Gastrocnemius medialis (tissue), 4 donors: Measurements from ENCODE around the gene DMD. TPM values are rescaled to one million over a fixed set of nuclear protein-coding genes. Genes with fewer than 3 reads are reported as not detected.
A peak's percentile ranks its signal among the peaks of the same experiment; 100 is the strongest.

ENCODE experiments used
- ATAC-seq, 2 donors: fragments of 150-250 bp; one replicate each; pipeline ENCODE4 v1.9.1; 2016
- DNase-seq, 2 donors: peaks; one replicate each; pipeline ENCODE4 v3.0.0-alpha.2; 2019
- H3K27ac ChIP-seq, 4 donors: fragments of 200-600 bp; sonication (generic); 1 replicate in 1 of 4; 2 replicates in 3 of 4; pipeline ENCODE4 v1.5.1; 2016 to 2018; ENCODE audit warnings: mild to moderate bottlenecking in 2 of 4, moderate library complexity in 1 of 4
- H3K27me3 ChIP-seq, 3 donors: fragments of 200-600 bp; sonication (generic) in 2 of 3; 1 replicate in 1 of 3; 2 replicates in 2 of 3; pipeline versions ENCODE4 v1.5.1 to v1.6.0; 2016 to 2019; ENCODE audit warnings: mild to moderate bottlenecking in 1 of 3, moderate library complexity in 1 of 3
- H3K36me3 ChIP-seq, 2 donors: fragments of 200-600 bp; sonication (generic) in 1 of 2; one replicate each; pipeline ENCODE4 v1.5.1; 2017 to 2018
- H3K4me1 ChIP-seq, 2 donors: fragments of 200-600 bp; sonication (generic) in 1 of 2; one replicate each; pipeline ENCODE4 v1.5.1; 2016 to 2017; ENCODE audit warnings: mild to moderate bottlenecking in 2 of 2
- H3K4me3 ChIP-seq, 4 donors: fragments of 200-600 bp; sonication (generic) in 3 of 4; 1 replicate in 1 of 4; 2 replicates in 3 of 4; pipeline ENCODE4 v1.5.1; 2016 to 2019; ENCODE audit warnings: mild to moderate bottlenecking in 2 of 4
- H3K9me3 ChIP-seq, 3 donors: fragments of 200-600 bp; sonication (generic) in 2 of 3; 1 replicate in 1 of 3; 2 replicates in 2 of 3; pipeline ENCODE4 v1.5.1; 2016 to 2019
- POLR2A ChIP-seq, 2 donors: fragments of 450-650 bp; IDR thresholded peaks; one replicate each; pipeline ENCODE4 v1.6.1; 2017; ENCODE audit warnings: antibody characterized with exemption in 2 of 2, mild to moderate bottlenecking in 2 of 2, moderate library complexity in 2 of 2
- in situ Hi-C, 4 donors: fragments of 200-750 bp; cut with MboI; loops; one replicate each; pipeline versions ENCODE4 v1.15.0 to v1.8.0; 2017; ENCODE audit warnings: low sequenced_read_pairs in 4 of 4
- intact Hi-C: fragments of 100-400 bp; cut with DNase I; formaldehyde crosslinking; loops from one replicate; pipeline ENCODE4 v1.15.1; 2023; ENCODE audit warnings: low total_unique reads
- total RNA-seq, 4 donors: library from RNA; depleted of rRNA; stranded (reverse); fragments of >200 nt; gene quantifications; one replicate each; pipeline versions ENCODE4 v1.1.0 to v1.2.3, GENCODE V29; 2016
- TF ChIP-seq, protein P1 (sequence below), 5 experiments: fragments of 450-650 bp in 3 of 5; fragments of 200-600 bp in 2 of 5; sonication (generic) in 2 of 5; IDR thresholded peaks in 4 of 5; conservative IDR thresholded peaks in 1 of 5; 1 replicate in 4 of 5; 2 replicates in 1 of 5; pipeline ENCODE4 v1.5.1; 2016 to 2019; ENCODE audit warnings: antibody characterized with exemption in 5 of 5, mild to moderate bottlenecking in 3 of 5, moderate library complexity in 3 of 5

The DMD gene
- total RNA-seq, 4 donors from 2014 or later: 53.5 to 201 (median 98.9) TPM

DNA sequence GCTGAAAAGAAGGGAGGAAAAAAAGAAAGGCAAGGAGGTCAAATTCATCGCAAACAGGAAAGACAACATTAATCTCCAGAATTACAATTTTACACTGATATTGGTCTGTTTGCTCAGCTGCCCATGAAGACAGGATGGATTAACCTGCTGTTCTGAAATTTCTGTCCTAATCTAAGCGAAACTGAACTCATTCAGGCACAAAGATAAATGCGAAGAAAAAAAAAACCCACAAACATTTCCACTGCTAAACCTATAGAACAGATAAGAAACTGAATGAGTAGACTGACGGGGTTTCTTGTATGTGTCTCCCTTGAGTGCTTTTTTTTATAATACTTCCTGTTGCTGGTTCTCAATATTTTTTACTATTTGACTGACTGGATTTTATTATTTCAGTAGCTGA, 1887.7 kb downstream of the DMD start:
- DNase-seq (no peak), ATAC-seq (no peak)
- no peaks in the 10 kb centered on the region for H3K27me3 ChIP-seq
- TF ChIP-seq, protein P1, sequence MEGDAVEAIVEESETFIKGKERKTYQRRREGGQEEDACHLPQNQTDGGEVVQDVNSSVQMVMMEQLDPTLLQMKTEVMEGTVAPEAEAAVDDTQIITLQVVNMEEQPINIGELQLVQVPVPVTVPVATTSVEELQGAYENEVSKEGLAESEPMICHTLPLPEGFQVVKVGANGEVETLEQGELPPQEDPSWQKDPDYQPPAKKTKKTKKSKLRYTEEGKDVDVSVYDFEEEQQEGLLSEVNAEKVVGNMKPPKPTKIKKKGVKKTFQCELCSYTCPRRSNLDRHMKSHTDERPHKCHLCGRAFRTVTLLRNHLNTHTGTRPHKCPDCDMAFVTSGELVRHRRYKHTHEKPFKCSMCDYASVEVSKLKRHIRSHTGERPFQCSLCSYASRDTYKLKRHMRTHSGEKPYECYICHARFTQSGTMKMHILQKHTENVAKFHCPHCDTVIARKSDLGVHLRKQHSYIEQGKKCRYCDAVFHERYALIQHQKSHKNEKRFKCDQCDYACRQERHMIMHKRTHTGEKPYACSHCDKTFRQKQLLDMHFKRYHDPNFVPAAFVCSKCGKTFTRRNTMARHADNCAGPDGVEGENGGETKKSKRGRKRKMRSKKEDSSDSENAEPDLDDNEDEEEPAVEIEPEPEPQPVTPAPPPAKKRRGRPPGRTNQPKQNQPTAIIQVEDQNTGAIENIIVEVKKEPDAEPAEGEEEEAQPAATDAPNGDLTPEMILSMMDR (IDR thresholded peaks at IDR 0.05 in 4 of 5, conservative IDR thresholded peaks at IDR 0.05 in 1 of 5): no peak
- TF ChIP-seq POLR2A (IDR thresholded peaks at IDR 0.05): no peak
- H3K9me3 ChIP-seq: no peaks in the 10 kb centered on the region
- H3K36me3 ChIP-seq: no peaks in the 10 kb centered on the region
- in situ Hi-C loops: no loop called here
- no peak overlapping the region for H3K27ac ChIP-seq
- no peak overlapping the region for H3K4me3 ChIP-seq
- intact Hi-C loops: no loop called here
- no peaks in the 10 kb centered on the region for H3K4me1 ChIP-seq

GRCh38 chrX:31320740-31321139, 1890.6 kb downstream of the DMD start:
- no peak for ATAC-seq
- intact Hi-C loops: no loop called here

GRCh38 chrX:31319586-31319985, 1891.8 kb downstream of the DMD start:
- no peaks in the 10 kb centered on the region for H3K36me3 ChIP-seq
- H3K27ac ChIP-seq: no peak overlapping the region
- no peaks in the 10 kb centered on the region for H3K4me1 ChIP-seq
- DNase-seq: no peak
- in situ Hi-C loops: no loop called here
- intact Hi-C loops: no loop called here
- H3K9me3 ChIP-seq: no peaks in the 10 kb centered on the region
- no peak overlapping the region for H3K4me3 ChIP-seq
- TF ChIP-seq POLR2A (IDR thresholded peaks at IDR 0.05): no peak
- TF ChIP-seq, protein P1 (IDR thresholded peaks at IDR 0.05 in 4 of 5, conservative IDR thresholded peaks at IDR 0.05 in 1 of 5): no peak
- H3K27me3 ChIP-seq: no peaks in the 10 kb centered on the region
- ATAC-seq: no peak

More at GRCh38 chrX:31320740-31321139, 1890.6 kb downstream of the DMD start:
- Histone ChIP-seq H3K27ac (peak overlapping the region in 1 of 4 donors; percentile 1), H3K36me3 (no peaks in the 10 kb centered on the region), H3K4me1 (no peaks in the 10 kb centered on the region), H3K27me3 (no peaks in the 10 kb centered on the region), H3K4me3 (no peak overlapping the region), H3K9me3 (no peaks in the 10 kb centered on the region)
- TF ChIP-seq POLR2A (IDR thresholded peaks at IDR 0.05): no peak
- TF ChIP-seq, protein P1 (IDR thresholded peaks at IDR 0.05 in 4 of 5, conservative IDR thresholded peaks at IDR 0.05 in 1 of 5): no peak
- in situ Hi-C loops: no loop called here
- DNase-seq: no peak

DNA sequence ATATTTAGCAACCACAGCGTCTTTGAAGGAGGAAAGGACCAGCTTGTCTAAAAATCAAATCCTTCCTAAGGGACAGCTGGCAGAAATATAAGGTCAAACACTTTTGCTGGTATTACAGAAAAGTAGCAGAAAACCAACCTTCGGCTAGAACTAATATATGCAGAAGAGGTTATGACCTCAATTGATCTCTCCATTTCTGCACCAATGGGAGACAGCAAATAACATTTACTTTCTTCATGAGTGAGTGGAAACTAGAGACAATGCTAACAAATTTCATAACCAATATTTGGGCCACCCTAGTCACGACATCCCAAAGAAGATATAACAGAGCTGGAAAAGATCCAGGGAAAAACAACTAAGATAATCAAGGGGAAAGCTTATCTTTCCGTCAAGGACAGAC, 1892.5 kb downstream of the DMD start:
- in situ Hi-C loops (no loop called here), intact Hi-C loops (no loop called here)
- no peaks in the 10 kb centered on the region for H3K4me1 ChIP-seq
- no peaks in the 10 kb centered on the region for H3K9me3 ChIP-seq
- no peaks in the 10 kb centered on the region for H3K36me3 ChIP-seq
- no peak overlapping the region for H3K27ac ChIP-seq
- no peaks in the 10 kb centered on the region for H3K27me3 ChIP-seq
- no peak for ATAC-seq
- DNase-seq: no peak
- H3K4me3 ChIP-seq: no peak overlapping the region
- TF ChIP-seq POLR2A (IDR thresholded peaks at IDR 0.05): no peak
- TF ChIP-seq, protein P1 (IDR thresholded peaks at IDR 0.05 in 4 of 5, conservative IDR thresholded peaks at IDR 0.05 in 1 of 5): no peak

DNA sequence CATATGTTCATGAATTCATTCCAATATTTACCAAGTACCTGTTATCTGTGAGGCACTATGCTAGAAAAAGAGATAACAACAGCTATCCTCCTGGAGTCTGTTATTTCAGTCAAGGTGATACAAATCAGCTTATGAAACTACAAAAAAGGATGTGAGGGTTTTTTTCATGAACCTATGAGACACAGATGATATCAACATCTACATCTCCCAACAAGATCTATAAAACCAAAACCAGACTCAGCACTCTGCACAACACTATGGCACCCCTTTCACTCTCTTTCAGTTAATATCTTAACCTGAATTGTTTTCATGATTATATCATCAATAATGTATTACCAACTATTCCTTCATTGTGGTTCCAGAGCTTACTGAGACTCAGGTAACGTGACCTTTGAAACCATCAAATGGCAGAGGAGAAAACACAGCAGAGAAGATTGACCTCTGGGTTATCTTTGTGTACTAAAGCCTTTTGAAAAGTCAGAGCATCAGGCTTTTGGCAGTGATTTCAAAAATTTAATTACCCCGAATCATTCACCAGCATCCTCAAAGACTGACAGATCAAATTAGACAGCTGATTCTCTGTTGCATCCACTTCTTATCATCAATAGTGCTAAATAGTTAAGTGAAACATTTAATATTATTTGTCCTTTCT, 1894.9 kb downstream of the DMD start:
- no peak for DNase-seq
- H3K9me3 ChIP-seq: no peaks in the 10 kb centered on the region
- intact Hi-C loops (no loop called here), in situ Hi-C loops (no loop called here)
- H3K27ac ChIP-seq: no peak overlapping the region
- TF ChIP-seq, protein P1 (IDR thresholded peaks at IDR 0.05 in 4 of 5, conservative IDR thresholded peaks at IDR 0.05 in 1 of 5): no peak
- no peak for TF ChIP-seq POLR2A (IDR thresholded peaks at IDR 0.05)
- H3K4me1 ChIP-seq: no peaks in the 10 kb centered on the region
- ATAC-seq: no peak
- H3K36me3 ChIP-seq: no peaks in the 10 kb centered on the region
- H3K4me3 ChIP-seq: no peak overlapping the region
- no peaks in the 10 kb centered on the region for H3K27me3 ChIP-seq
